Thymus (tissue), 14 donors: ENCODE results near the gene OTOP2. TPM values are rescaled to one million over a fixed set of nuclear protein-coding genes. Genes with fewer than 3 reads are reported as not detected.

Experiments used
- DNase-seq, 9 donors: peaks; one replicate each; pipeline ENCODE4 v3.0.0-alpha.2; 2013; ENCODE audit warnings: low spot score in 9 of 9, low read depth in 6 of 9, missing footprints in 1 of 9
- H3K27ac ChIP-seq, 2 donors: one replicate each; pipeline ENCODE4 v1.5.1; 2013; ENCODE audit warnings: control low read depth in 1 of 2, low read depth in 1 of 2, low read length in 1 of 2, mild to moderate bottlenecking in 1 of 2, moderate library complexity in 1 of 2
- H3K27me3 ChIP-seq, 2 donors: one replicate each; pipeline ENCODE4 v1.5.1; 2013; ENCODE audit warnings: low read length in 1 of 2; ENCODE audit not compliant: control insufficient read depth in 2 of 2, insufficient read depth in 1 of 2
- H3K36me3 ChIP-seq, 2 donors: one replicate each; pipeline ENCODE4 v1.5.1; 2013; ENCODE audit warnings: low read length in 1 of 2, mild to moderate bottlenecking in 1 of 2, moderate library complexity in 1 of 2; ENCODE audit not compliant: control insufficient read depth in 2 of 2, insufficient read depth in 2 of 2
- H3K4me1 ChIP-seq, 2 donors: one replicate each; pipeline ENCODE4 v1.5.1; 2013; ENCODE audit warnings: low read length in 2 of 2; ENCODE audit not compliant: control insufficient read depth in 2 of 2, insufficient read depth in 2 of 2
- H3K4me3 ChIP-seq, 2 donors: one replicate each; pipeline ENCODE4 v1.5.1; 2013; ENCODE audit warnings: low read length in 2 of 2, control low read depth in 1 of 2, mild to moderate bottlenecking in 1 of 2
- H3K9me3 ChIP-seq, 2 donors: one replicate each; pipeline ENCODE4 v1.5.1; 2013; ENCODE audit warnings: low read length in 1 of 2, mild to moderate bottlenecking in 1 of 2; ENCODE audit not compliant: control insufficient read depth in 2 of 2, insufficient read depth in 1 of 2
- WGBS: extraction: QIAGEN DNeasy Blood & Tissue Kit; methylation state at CpG from one replicate; pipeline ENCODE4 v1.1.7; 2013; 5-methylcytosine and 5-hydroxymethylcytosine counted together
- long read RNA-seq, 10 donors: transcript quantifications; one replicate each; lab custom pipeline, GENCODE V29; 2026
- polyA plus RNA-seq: library from polyadenylated mRNA; stranded (reverse); fragments of 200-250 nt; gene quantifications from one replicate; pipeline ENCODE4 v1.2.3, GENCODE V29; 2013
- total RNA-seq: library from RNA; stranded (reverse); fragments of 120-200 nt; gene quantifications from one replicate; pipeline ENCODE4 v1.2.4, GENCODE V29; 2013
- donor health status: healthy.

OTOP2 gene, protein sequence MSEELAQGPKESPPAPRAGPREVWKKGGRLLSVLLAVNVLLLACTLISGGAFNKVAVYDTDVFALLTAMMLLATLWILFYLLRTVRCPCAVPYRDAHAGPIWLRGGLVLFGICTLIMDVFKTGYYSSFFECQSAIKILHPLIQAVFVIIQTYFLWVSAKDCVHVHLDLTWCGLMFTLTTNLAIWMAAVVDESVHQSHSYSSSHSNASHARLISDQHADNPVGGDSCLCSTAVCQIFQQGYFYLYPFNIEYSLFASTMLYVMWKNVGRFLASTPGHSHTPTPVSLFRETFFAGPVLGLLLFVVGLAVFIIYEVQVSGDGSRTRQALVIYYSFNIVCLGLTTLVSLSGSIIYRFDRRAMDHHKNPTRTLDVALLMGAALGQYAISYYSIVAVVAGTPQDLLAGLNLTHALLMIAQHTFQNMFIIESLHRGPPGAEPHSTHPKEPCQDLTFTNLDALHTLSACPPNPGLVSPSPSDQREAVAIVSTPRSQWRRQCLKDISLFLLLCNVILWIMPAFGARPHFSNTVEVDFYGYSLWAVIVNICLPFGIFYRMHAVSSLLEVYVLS
- total RNA-seq, result 0.05 TPM
- 0.23 TPM for polyA plus RNA-seq
- long read RNA-seq, donor 1, result 0 reads
- long read RNA-seq, donor 2, result 0 reads
- long read RNA-seq, donor 3, result 0 reads
- long read RNA-seq, donor 4, result 0 reads
- long read RNA-seq, donor 5, result 0 reads
- long read RNA-seq, donor 6, result 0 reads
- long read RNA-seq, donor 7, result 0 reads
- long read RNA-seq, donor 8, result 0 reads
- long read RNA-seq, donor 9, result 0 reads
- long read RNA-seq, donor 10, result 0 reads

GRCh38 chr17:74924250-74924948 lies at the start of gene OTOP2:
Gene OTOP2, plus strand, starts transcription at chr17:74924273. Its CDS starts 360 bp downstream, at chr17:74924633.
- no peaks in the 10 kb centered on the region for H3K36me3 ChIP-seq
- peaks cover 47 to 96% of the 10 kb centered on the region in 2 donors for H3K27me3 ChIP-seq
- DNase-seq, result peak in 1 of 9 donors; percentile 10
- H3K9me3 ChIP-seq, result peaks cover 0 to 2% of the 10 kb centered on the region in 2 donors
- H3K27ac ChIP-seq, result no peak within 1 kb of the TSS
- peak within 1 kb of the TSS in 1 of 2 donors; percentile 24 for H3K4me3 ChIP-seq
- 4% methylated on average over 54 of the region's 54 CpGs for WGBS
- peaks cover 0 to 9% of the 10 kb centered on the region in 2 donors for H3K4me1 ChIP-seq

- Histone ChIP-seq H3K9me3 (no peaks in the 10 kb centered on the region), H3K4me1 (peaks cover 13 to 18% of the 10 kb centered on the region in 2 donors), H3K4me3 (no peak overlapping the region), H3K27ac (no peak overlapping the region), H3K36me3 (no peaks in the 10 kb centered on the region), H3K27me3 (peaks cover 0 to 11% of the 10 kb centered on the region in 2 donors)
- WGBS, result 98% methylated on average over 5 of the region's 5 CpGs
- no peak for DNase-seq
Observed at GRCh38 chr17:74874615-74875037, 49.4 kb upstream of the OTOP2 start.

DNA sequence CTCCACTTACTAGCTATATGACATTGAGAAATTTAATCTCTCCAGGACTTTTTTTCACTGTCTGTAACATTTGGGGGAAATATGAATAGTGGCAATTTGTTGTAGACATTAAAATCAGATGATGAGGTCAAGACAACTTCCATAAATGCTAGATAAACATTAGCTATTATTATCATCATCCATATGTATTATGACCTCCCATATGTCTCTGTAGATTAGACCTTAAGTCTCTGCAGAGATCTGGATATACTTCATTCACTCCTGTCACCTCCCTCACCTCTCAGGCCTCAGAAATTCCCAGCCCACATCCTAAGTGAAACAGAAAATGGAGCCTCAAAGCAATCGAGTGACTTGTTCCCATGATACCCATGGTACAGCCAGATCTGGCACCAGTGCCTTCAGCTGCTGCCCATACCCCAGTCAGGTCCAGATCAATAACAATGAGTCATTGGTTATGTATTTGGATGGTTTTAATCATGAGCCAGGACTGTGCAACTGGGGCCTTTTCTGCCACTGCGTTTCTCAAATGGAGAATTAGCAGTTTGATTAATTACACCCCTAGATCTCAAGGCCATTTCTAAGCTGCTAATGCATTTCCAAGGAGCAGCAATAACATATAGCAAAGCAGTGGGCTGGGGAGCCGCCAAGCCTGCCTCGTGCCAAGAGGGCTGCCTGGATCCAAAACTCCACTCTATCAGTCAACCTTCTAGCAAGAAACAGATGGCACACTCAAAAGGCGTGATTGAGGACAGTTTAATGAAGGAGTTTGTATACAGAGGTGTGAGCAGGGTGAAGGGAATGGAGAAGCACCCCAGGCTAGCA lies 48.7 kb upstream of the OTOP2 start:
- WGBS, result 92% methylated on average over 5 of the region's 5 CpGs
- no peak overlapping the region for H3K27ac ChIP-seq
- H3K36me3 ChIP-seq, result no peaks in the 10 kb centered on the region
- DNase-seq, result no peak
- no peak overlapping the region for H3K4me3 ChIP-seq
- H3K9me3 ChIP-seq, result no peaks in the 10 kb centered on the region
- peaks cover 13 to 18% of the 10 kb centered on the region in 2 donors for H3K4me1 ChIP-seq
- peaks cover 0 to 12% of the 10 kb centered on the region in 2 donors for H3K27me3 ChIP-seq

GRCh38 chr17:74875977-74876593 lies 48.0 kb upstream of the OTOP2 start:
- H3K27me3 ChIP-seq, result peaks cover 0 to 13% of the 10 kb centered on the region in 2 donors
- H3K27ac ChIP-seq, result no peak overlapping the region
- no peaks in the 10 kb centered on the region for H3K9me3 ChIP-seq
- H3K36me3 ChIP-seq, result no peaks in the 10 kb centered on the region
- WGBS, result 89% methylated on average over 6 of the region's 6 CpGs
- peaks cover 13 to 18% of the 10 kb centered on the region in 2 donors for H3K4me1 ChIP-seq
- H3K4me3 ChIP-seq, result no peak overlapping the region
- no peak for DNase-seq

GRCh38 chr17:74877592-74878548 lies 46.2 kb upstream of the OTOP2 start:
- Histone ChIP-seq H3K4me3 (no peak overlapping the region), H3K27me3 (peaks cover 0 to 19% of the 10 kb centered on the region in 2 donors), H3K27ac (no peak overlapping the region), H3K36me3 (no peaks in the 10 kb centered on the region), H3K4me1 (peaks cover 6 to 7% of the 10 kb centered on the region in 2 donors), H3K9me3 (no peaks in the 10 kb centered on the region)
- WGBS, result 89% methylated on average over 19 of the region's 19 CpGs
- DNase-seq, result no peak

GRCh38 chr17:74878658-74879057 lies 45.4 kb upstream of the OTOP2 start:
- H3K4me1 ChIP-seq, result peaks cover 5 to 6% of the 10 kb centered on the region in 2 donors
- no peaks in the 10 kb centered on the region for H3K36me3 ChIP-seq
- H3K27ac ChIP-seq, result no peak overlapping the region
- WGBS, result 96% methylated on average over 2 of the region's 2 CpGs
- H3K27me3 ChIP-seq, result peaks cover 0 to 22% of the 10 kb centered on the region in 2 donors
- DNase-seq, result no peak
- no peak overlapping the region for H3K4me3 ChIP-seq
- H3K9me3 ChIP-seq, result no peaks in the 10 kb centered on the region

- no peak overlapping the region for H3K27ac ChIP-seq
- DNase-seq, result no peak
- H3K4me1 ChIP-seq, result no peaks in the 10 kb centered on the region
- no peaks in the 10 kb centered on the region for H3K36me3 ChIP-seq
- WGBS, result 96% methylated on average over 16 of the region's 16 CpGs
- no peak overlapping the region for H3K4me3 ChIP-seq
- H3K27me3 ChIP-seq, result peaks cover 0 to 25% of the 10 kb centered on the region in 2 donors
- H3K9me3 ChIP-seq, result no peaks in the 10 kb centered on the region
Observed at GRCh38 chr17:74879308-74879707, 44.8 kb upstream of the OTOP2 start.
